Measurements from ENCODE around the gene STRN3.
"Not testable (repeated sequence)": the region's sequence is repeated elsewhere in the genome, so short reads cannot be mapped to it uniquely, and the experiment has no call there.

STRN3 gene

DNA sequence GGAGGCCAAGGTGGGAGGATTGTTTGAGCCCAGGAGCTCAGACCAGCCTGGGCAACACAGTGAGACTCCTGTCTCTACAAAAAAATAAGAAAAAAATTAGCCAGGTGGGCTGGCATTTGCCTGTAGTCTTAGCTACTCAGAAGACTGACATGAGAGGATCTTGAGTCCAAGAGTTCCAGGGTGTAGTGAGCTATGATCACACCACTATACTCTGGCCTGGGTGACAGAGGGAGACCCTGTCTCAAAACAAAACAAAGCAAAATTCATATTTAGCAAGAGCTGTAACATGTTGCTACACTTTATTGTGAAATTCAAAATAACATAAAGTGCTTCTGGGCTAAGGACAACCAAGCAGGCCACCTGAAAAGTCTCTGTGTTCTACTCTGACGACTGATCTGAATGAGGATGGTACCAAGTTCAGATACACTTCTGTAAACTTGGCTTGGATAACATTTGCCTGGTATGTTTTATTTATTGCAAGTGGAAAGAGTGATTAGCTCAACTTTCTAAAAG is 11.6 kb upstream of the STRN3 start:
- DNase-seq: no peak

- DNase-seq: no peak
Observed at GRCh38 chr14:31036552-31036951, 10.4 kb upstream of the STRN3 start.

GRCh38 chr14:31030469-31030868 is 4.3 kb upstream of the STRN3 start:
- DNase-seq: no peak

DNA sequence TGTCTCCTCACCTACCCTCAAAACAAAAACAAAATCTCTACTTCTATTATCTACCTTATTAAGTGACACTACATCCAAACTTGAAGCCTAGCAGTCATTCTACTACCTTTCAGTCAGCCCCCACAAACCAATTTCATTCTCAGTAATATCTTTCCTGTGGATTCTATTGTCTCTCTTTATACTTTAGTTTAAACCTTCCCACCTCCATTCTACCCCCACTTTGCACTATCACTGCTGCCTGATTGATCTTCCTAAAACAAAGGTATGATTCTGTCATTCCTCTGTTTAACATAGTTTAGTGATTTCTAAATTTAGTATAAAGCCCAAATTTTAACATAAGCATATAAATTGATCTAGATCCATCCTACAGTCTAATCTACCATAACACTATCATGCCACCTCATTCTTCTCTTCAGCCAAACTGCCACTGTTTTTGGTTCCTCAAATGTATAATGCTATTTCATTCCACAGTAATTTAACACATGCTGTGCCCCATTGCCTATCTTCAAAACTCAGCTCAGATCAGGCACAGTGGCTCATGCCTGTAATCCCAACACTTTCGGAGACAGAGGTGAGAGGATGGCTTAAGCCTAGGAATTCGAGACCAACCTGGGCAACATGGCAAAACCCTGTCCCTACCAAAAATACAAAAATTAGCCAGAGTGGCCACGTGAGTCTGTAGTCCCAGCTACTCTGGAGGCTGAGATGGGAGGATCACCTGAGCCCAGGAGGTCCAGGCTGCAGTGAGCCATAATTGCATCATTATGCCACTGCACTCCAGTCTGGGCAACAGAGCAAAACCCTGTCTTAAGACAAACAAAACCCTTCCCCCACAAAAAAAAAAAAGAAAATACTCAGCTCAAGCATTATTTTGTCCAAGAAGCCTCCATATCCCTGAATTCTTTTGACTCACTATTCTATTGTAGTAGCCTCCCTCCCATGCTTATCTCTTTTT is 3.1 kb upstream of the STRN3 start:
- no peak for DNase-seq

GRCh38 chr14:31027847-31028246 is 1.7 kb upstream of the STRN3 start:
- DNase-seq: no peak

DNA sequence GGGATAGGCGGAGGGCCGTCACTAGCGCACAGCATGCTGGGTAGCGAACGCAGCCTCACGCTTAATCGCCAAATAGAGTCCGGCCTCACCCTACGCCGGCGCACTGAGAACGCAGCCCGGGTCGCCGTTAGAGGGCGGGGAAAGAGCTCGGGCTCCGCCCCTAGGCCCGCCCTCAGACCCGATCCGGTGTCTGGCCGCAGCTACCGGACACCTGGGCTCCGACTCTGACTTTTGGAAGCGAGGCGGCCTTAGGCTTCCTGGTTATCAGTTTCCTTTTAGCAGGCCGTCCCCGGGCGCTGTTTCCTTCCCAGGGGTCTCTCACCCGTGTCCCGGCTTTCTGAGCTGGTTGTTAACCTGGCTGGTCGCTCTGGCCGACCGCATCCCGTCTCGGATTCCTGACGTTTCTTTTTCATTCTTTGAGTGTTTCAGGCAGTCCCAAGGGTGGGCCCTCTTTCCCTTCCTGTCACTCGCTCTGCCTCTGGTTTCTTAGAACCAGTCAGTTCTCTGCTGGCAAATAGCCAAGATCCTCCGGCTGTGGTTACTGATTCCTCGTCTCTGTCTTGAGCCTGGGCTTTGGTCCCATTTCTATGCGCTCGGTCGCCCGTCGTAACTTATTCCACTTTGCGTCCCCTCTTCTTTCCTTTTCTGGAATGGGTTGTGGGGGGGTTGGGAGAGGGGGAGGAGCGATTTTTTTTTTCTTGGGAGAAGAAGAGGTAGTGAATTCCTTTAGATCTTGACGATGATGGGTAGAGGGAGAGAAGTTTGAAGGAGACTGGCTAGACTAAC is 464 bp upstream of the STRN3 start:
- DNase-seq: peak; percentile 99

DNA sequence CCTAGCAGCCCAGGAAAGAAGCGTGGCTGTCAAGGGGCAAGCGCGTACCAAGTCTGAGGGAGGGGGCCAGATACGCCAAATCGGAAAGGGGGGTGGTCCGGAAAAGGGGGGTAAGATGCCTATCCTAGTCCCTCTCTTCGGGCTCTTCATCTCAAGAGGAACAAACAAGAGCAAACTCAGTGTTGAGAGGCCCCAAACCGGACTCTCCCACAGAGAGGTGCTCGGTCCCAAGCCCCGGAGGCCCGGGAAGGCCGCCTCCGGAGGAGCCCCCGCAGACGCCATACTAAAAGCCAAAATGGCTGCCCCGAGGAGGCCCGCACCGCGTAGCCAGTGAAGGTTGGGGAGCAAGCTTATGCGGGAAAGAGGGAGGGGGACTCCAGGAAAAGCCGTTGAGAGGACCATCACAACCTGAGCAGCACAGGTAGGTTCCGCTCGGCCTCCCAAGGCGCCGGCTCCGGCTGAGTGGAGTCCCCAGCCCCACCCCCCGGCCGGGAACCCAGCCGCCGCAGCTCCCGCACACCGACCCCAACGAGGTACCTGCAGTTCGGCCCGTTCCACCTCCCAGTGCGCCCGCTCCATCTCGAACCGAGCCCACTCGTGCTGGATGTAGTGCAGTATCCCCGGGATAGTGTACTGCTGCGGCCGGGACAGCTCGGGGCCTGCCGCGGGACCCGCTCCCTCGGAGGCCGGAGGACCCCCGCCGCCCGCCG is 657 bp downstream of the STRN3 start, which contains the start of gene AP4S1:
TSS of gene AP4S1 (plus strand) at position 283 of the 710 bp plus-strand sequence. CDS start 40,548 bp downstream, outside the sequence.
- peak; percentile 27 for DNase-seq

DNA sequence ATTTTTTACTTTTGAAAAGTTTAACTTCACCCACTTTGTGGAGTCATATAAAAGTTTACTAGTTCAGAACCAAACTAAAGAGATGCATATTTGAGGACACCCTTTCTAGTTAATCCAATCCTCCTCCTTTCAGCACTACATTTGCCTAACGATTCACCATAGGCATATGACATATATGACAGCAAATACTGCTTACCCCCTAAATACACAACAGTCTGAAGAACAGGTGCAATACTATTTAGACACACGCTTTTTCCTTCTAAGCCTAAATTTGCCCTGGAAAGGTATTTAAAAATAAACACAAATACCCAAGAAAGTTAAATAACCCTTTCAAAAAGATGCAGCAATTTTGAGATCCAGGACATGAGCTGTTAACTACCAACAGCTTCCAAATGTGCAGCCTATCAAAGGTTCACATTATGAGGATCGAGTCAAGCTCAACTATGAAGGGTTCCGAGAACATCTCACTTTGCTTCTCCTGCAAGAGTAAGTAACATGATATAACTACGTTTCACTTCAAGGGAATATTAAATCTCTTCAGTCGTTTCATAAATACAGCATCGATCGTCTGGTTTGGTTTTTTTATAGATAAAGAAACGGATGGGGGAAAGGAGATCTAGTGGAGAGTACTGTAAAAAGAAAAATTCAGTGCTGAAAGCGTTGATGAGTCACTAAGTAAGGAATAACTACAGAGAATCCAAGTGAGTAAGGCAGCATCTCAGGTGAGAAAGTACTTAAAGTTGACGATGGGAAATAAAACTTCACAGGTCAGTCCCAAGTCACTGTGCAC is 1.4 kb downstream of the STRN3 start:
- DNase-seq: peak; percentile 18

DNA sequence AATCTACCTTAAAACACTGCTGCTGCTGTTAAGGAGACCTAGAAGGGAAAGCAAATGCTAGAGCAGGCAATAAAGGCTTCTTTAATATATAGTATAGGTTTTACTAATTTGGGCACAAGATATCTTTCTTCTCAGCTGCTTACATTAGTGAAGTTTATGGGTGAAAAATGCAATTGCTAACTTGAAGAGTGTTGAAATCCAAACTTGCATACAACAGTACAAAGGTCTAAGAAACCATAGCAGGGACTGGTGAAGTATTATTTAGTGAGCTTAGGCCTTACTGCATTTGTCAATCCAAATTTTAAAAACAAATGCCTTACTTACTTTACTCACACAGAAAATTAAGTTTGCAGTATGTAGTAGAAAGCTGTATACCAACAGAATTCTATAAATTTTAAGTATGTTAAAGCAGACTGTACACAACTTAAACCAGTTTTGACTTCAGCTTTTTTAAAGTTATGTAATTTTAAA is 2.1 kb downstream of the STRN3 start:
- no peak for DNase-seq

DNA sequence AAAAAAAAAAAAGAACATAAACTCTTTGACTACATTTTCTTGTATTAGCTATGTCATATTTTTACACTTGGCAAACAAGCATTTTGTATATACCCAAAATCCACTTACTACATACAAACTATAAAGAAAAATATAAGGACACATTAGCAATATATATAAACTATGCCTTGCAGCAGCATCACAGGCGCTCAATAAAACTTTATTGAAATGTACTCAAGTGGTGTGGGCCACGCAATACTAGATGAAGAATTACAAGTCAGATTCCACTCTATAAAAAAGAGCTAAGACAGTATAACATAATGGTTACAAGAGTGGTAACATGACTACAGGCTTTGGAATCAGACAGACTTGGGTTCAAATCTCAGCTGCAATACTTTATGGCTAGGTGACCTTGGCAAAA is 3.8 kb downstream of the STRN3 start:
- no peak for DNase-seq

GRCh38 chr14:31021576-31021949 is 4.6 kb downstream of the STRN3 start:
- DNase-seq: no peak

- DNase-seq: no peak
Observed at GRCh38 chr14:31020834-31021575, 5.2 kb downstream of the STRN3 start.

DNA sequence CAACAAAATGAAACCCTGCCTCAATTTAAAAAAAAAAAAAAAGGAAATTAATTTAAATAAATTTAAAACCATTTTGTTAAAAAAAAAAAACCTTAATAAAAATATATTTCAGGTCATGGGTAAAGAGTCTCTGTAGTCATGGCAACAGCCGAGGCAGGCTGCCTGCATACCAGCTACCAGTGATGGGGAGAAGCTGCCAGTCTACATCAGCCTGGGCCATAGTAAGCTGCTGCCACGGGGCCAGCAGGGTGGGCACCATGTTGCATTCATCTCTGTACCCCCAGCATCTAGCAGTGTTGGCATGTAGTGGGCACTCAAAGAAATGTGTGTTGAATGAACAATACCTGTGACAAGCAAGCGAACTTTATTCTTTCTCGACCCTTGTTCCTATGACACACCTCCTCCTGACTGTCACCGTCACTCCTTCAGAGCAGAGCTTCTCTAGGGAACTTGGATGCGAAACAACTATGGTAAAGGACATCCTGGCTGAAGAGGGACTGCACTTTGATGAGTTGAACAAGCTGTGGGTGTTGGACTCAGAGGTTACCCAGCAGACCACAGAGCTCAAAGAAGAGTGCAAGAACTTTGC is 8.0 kb downstream of the STRN3 start:
- DNase-seq: no peak

GRCh38 chr14:31013841-31014240 is 12.3 kb downstream of the STRN3 start:
- no peak for DNase-seq

- no peak for DNase-seq
Observed at GRCh38 chr14:31010935-31011334, 15.2 kb downstream of the STRN3 start.

DNA sequence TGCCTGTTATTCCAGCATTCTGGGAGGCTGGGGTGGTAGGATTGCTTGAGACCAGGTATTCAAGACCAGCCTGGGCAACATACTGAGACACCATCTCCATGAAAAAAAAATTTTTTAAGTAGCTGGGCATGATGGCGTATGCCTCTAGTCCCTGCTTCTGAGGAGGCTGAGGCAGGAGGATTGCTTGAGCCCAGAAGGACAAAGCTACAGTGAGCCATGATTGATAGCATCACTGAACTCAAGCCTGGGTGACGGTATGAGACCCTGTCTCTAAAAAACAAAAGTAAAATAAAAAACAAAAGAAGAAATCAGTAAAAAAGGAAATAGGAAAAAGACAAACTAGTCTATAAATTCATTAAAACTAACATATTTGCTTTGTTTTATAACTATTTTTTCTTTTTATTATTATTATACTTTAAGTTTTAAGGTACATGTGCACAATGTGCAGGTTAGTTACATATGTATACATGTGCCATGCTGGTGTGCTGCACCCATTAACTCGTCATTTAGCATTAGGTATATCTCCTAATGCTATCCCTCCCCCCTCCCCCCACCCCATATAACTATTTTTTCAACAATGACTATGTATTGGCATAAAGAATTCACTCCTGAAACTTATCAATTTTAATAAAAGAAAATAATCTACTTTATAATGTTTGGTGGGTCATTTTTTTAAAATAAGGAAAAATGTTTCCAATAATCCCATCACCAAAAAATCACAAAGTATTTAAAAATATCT is 16.2 kb downstream of the STRN3 start:
- no peak for DNase-seq

DNA sequence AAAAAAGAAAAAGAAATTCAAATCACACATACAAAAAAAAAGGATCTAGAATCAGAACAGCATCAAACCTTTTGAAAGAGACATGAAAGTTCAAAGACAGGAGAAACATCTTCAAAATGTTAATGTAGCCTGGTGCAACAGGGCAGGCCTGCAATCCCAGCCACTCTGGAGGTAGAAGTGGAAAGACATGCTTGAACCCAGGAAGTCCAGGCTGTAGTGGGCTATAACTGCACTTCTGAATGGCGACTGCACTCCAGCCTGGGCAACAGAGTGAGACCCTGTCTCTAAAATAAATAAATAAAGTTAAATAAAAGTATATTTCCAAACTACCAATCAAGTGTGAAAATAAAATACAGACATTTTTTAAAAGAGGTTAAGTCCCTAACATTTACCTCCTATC is 19.5 kb downstream of the STRN3 start:
- DNase-seq: no peak

- DNase-seq: not testable (repeated sequence)
Observed at GRCh38 chr14:31004007-31004406, 22.2 kb downstream of the STRN3 start.

- no peak for DNase-seq
Observed at GRCh38 chr14:31003284-31003683, 22.9 kb downstream of the STRN3 start.

- no peak for DNase-seq
Observed at GRCh38 chr14:31001339-31001658, 24.9 kb downstream of the STRN3 start.
